HG02970 (cell line): ENCODE measurements around the gene PATL2.
"Not testable (repeated sequence)": the region's sequence is repeated elsewhere in the genome, so short reads cannot be mapped to it uniquely, and the experiment has no call there.

Source experiments
- ATAC-seq: cut with Tn5 transposase; IDR thresholded peaks from one replicate; pipeline ENCODE4 v1.9.1; 2021; ENCODE audit warnings: mild to moderate bottlenecking, moderate library complexity, moderate number of reproducible peaks; ENCODE audit not compliant: unreplicated experiment, low FRiP score

PATL2 gene

DNA sequence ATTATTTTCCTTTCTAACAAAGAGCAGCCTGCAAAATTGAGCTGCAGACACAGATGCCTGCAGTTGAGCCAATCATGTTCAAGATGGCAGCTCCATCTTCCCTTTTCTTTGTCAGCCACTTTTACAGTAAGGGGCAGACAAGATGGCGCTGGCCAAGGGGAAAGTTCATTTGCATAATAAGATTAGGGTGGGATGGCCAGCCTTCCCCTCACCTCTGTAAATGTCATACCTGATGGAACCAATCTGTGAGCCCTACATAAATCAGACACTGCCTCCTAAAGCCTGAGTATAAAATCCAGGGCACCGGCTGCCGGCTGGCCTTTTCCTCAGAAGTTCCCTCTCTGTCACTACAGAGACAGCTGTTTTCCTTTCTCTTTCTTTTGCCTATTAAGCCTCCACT is 15.8 kb downstream of the PATL2 start:
- no peak for ATAC-seq

DNA sequence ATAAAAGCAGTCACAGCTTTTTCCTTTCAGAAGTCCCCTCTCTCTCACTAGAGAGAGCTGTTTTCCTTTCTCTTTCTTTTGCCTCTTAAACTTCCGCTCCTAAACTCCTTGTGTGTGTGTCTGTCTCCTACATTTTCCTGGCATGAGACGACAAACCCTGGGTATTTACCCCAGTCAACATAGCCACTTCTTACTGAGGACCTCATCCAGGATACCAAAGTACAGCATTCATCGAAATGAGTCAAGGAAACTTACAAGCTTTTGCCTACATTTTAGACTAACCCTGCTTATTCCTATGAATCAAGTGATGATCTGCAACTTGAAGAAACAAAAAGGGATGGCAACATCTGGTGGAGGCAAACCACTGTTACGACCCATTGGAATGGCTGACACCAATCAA is 16.7 kb downstream of the PATL2 start:
- ATAC-seq: no peak

DNA sequence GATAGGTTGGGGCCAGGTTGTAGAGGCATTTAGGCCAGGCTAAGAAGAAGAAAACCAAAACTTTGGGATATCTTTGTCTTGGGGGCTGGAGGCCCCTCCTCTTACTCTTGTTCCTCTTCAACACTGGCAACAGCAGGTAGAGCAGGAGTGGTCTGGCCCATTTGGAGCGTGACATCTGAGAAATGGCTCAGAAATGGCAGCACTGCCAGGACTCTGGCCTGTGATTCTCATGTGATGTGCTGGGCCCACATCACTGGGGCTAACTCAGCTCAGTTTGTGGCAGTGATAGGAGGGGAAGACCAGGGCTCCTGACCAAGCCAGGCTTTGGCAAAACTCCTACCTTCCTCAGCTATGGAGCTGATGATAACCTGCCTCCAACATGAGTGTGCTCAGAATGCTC is 18.5 kb downstream of the PATL2 start:
- ATAC-seq: no peak

DNA sequence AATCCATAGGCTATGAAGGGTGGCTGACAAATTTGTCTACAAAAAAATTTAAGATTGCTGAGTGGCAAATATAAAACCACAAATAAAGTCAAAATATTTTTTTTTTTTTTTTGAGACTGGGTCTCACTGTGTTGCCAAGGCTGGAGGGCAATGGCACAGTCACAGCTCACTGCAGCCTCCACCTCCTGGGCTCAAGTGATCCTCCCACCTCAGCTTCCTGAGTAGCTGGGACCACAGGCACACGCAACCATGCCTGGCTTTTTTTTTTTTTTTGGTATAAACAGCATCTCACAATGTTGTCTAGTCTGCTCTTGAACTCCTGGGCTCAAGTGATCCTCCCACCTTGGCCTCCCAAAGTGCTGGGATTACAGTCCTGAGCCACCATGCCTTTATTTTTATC is 20.9 kb downstream of the PATL2 start:
- not testable (repeated sequence) for ATAC-seq

DNA sequence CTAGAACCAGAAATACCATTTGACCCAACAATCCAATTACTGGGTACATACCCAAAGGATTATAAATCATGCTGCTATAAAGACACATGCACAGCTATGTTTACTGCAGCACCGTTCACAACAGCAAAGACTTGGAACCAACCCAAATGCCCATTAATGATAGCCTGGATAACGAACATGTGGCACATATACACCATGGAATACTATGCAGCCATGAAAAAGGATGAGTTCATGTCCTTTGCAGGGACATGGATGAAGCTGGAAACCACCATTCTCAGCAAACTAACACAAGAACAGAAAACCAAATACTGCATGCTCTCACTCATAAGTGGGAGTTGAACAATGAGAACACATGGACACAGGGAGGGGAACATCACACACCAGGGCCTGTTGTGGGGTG is 21.8 kb downstream of the PATL2 start:
- ATAC-seq: not testable (repeated sequence)

DNA sequence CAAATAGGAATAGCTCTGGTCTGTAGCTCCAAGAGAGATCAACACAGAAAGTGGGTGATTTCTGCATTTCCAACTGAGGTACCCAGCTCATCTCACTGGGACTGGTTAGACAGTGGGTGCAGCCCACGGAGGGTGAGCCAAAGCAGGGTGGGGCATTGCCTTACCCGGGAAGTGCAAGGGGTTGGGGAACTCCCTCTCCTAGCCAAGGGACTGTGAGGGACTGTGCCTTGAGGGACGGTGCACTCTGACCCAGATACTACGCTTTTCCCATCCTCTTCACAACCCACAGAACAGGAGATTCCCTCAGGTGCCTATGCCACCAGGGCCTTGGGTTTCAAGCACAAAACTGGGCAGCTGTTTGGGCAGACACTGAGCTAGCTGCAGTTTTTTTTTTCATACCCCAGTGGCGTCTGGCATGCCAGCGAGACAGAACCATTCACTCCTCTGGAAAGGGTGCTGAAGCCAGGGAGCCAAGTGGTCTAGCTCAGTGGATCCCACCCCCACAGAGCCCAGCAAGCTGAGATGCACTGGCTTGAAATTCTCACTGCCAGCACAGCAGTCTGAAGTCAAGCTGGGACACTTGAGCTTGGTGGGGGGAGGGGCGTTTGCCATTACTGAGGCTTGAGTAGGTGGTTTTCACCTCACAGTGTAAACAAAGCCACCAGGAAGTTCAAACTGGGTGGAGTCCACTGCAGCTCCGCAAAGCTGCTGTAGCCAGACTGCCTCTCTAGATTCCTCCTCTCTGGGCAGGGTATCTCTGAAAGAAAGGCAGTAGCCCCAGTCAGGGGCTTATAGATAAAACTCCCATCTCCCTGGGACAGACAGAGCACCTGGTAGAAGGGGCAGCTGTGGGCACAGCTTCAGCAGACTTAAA is 28.1 kb downstream of the PATL2 start:
- ATAC-seq: not testable (repeated sequence)

DNA sequence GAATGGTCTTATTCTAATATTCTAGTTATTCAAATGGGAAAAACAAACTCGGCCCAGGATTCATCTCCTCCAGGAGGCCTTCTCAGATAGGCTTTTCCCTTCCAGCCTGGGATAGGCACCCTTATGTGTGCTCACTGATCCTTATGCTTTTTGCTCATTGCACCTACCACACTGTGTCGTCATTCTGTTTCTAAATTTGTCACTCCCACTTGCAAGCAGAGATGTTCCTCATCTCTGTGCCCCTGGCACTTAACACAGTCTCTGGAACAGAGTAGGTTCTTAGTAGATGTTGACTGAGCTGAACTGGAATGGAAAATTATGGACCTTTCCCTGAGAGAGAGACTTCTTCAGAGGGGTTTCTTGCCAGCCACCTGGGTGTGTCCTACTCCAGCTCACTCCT is 28.9 kb downstream of the PATL2 start:
- ATAC-seq: no peak

DNA sequence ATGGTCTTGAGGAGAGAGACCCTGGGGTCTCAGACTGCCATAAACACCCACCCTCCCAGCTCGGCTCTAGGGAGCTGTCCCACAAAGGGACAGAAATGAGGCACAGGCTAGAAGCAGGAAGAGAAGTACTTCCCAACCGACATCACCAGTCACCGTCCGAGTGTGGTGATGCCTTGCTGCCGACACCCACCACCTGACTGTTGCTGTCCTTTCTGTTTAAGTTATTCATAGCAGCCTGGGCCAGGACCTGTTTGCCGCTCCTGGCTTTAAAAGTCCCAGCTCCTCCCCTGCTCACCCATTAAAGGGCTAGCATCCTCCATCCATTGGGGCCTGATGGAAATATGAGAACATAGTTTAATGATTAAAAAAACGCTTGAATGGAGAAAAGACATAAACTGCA is 34.4 kb downstream of the PATL2 start:
- ATAC-seq: no peak

DNA sequence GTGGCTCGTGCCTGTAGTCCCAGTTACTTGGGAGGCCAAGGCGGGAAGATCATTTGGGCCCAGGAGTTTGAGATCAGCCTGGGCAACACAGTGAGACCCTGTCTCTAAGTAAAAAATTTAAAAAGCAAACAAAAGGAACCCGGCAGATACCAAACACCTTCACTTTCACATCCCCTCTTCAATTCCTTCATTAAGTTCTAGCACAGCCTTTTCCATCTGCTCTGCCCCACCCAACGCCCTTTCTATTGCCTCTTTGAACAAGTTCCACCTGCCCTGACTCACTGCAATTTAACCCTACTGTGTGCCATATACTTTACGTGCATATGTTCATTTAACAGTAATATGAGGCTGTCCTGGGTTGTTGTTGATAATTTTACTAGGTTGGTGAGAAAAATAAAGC is 35.2 kb downstream of the PATL2 start:
- no peak for ATAC-seq

DNA sequence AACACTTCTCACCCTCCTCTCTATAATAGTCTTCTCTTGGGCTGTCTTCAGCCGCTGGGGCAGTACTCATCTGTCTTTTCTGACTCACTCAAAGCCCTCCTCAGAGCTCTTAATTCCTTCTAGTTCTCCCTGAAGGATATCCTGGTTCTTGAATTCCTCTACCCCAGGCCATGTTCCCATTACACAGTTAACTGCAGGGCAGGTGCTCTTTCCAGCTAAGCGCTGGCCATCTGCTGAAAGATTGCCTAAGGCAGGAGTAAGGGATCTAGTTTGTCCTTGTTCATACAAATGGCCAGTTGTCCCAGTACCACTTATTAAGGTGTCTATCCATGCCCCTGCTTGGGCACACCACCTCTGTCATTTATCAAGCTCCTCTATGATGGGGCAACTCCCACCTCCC is 37.5 kb downstream of the PATL2 start:
- ATAC-seq: no peak

DNA sequence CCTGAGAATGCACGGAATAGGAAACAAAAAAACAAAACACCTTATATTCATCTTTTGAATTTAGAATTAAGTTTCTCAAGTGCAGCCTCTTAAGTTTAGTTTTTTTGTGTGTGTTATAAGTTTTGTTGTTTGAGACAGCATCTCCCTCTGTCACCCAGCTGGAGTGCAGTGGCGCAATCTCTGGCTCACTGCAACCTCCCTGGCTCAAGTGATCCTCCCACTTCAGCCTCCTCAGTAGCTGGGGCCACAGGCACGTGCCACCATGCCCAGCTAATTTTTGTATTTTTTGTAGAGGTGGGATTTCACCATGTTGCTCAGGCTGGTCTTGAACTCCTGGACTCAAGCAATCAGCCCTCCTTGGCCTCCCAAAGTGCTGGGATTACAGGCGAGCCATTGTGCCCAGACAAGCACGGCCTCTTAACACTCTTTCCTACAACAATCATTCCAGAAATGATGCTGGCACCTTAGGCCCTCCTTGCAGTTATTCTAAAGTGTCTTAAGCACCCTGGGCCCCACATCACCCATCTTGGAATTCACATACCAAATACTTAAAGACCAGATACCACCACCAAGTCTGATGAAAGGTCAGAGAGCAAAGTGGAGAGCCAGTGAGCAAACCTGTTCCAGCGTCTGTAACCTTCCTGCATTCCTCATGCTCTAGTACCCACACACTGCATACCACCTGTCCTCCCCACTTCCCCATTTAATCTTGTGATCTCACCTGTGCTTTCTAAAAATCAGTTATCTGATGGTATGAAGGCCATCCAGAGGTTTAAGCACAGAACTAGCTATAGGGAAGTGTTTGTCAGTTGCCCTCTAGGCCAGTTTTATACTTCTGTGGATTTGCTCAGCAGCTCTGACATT is 40.8 kb downstream of the PATL2 start:
- ATAC-seq: no peak

DNA sequence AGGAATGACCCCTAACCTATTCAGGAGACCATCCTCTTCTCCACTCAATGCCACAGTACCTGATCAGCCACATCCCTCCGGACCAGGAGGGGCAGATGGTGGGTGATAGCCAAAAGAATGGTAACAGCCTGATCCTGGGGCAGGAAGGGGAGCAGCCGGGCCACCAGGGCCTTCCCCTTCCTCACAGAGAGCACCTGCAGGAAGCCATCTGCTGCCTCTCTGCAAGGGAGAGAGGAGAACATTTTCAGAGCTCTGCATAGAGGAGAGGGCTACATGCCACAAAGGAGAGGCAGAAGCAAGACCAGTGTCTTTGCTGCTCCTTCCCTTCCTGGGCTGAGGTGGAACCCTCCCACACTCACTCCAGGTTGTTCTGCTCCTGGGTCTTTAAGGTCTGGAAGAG is 42.2 kb downstream of the PATL2 start:
- ATAC-seq: no peak

DNA sequence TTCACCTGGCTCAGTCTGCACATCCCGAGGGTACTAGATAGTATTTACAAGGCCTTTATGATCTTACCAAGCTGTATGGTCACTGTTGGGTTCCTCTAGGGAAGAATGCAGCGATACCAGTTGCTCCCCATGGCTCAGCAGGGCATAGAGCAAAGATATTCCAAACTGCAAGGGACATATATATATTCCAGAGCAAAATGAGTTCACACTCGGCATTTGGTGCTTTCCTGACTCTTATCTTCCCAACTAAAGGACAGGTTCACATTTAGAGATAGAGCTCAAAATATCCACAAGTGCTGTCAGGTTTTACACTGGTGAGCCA is 44.1 kb downstream of the PATL2 start:
- ATAC-seq: no peak

DNA sequence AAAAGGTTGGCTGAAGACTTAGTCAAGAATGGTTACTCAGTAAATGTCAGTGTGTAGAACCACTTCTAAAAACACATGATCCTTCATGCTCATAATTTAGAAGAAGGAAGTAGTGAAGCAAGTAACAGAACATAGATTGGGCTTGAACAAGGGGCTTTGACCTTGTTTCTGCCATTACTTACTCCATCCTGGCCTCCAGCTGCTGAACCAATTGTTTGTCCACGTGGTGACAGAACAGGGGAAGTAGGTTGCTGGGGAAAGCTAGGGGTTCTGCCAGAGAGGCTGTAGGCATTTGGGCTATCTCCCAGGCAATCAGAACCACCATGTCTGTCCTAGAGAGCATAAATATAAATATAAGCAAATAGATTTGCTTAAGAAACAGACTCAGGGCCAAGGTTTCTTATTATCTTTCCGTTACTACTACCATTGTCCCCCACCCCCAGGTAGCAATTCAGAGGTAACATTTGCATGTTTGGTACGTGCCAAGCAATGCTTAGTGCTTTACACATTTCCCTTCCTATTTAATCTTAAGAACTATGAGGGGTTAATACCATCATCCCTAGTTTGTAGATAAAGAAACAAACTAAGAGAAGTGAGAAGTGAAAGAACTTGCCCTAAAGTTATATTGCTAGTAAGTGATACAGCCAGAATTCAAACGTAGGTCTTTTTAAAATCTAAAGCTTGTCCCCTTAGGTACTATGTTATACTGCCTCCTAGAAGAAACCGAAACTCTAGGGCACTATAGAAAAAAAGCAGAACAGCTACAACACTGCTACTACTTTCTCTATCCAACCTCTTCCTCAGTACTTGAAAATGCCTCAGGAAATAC is 44.7 kb downstream of the PATL2 start:
- ATAC-seq: no peak

DNA sequence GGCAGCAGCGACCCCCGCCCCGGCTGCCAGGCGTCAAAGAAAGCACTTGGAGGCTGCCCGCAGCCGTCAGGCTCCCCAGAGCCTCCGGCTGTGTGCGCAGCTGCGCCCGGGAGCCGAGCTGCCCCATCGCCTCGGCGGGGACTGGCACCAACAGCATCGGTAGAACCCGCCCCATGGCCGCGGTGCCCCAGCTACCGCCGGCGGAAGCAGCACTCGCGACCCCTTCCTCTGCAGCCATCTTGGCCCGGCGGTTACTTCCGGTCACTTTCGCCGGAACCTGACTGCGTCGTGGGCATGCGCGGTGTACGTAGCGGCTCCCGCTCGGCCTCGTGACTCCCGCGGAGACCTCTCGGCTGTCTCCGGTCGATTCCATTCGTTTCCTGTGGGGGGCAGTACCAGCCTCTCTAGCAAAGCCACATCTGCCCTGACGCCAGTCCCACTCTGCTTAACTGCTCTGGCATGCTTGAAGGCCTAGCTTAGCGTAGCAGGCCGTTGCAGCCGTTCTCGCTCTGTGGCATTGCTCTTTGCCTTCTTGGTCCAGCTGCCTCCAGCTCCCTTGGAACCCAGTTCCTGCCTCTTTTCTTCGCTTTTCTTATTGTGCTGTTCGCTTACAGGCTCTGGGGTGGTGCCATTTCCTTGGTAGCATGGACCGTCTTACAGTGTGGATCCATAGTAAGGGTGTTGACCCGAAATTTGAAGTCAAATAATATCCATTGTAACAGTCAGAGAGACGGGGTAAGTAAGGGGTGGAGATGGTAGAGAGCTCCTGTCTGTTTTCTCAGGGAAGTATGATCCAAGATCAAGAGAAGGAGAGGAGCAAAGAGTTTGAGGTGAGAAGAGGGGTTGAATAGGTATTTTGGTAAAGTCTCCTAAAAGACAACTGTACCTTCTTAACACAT is 47.5 kb downstream of the PATL2 start, which contains the start of gene SPG11:
TSS of gene SPG11 (minus strand) at position 253 of the 899 bp plus-strand sequence. CDS start at position 238, 15 bp downstream.
- ATAC-seq: peak; percentile 81

DNA sequence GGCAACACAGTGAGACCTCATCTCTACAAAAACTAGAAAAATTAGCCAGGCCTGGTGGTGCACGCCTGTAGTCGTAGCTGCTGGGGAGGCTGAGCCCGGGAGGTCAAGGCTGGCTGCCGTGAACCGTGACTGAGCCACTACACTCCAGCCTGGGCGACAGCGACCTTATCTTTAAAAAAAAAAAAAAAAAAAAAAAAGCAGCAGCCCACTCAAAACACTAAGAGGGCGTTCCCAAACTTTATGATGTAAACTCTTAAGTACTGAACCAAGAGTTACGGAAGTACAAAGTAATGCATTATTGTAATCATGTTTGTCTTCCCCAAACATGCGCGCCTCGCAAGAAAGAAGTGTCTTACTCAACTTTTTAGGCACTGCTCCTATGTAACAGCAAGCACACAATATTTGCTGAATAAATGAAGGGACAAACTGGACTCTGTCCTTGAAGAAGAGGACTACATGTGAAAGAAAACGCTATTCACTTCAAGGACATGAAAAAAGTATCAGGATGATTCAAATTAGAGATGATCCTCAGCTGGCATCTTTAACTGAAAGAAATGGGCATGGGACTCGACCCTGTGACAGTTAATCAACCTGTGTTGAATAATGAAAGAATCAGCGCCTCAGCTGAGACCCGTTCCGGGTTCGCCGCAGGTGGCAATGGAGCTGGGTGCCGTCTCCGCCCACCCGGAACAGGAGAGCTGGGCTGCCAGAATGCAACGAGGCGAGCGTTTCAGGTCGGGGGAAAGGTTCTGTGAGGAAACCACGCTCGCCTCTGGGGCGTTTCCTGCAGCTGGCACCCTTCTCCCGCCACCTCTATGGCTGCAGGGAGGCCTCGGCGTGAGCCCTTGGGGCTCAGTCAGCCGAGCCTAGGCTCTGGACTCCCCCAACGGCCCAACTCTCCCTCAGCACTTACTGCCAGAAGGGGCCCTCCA is 48.4 kb downstream of the PATL2 start:
- ATAC-seq: peak; percentile 52

DNA sequence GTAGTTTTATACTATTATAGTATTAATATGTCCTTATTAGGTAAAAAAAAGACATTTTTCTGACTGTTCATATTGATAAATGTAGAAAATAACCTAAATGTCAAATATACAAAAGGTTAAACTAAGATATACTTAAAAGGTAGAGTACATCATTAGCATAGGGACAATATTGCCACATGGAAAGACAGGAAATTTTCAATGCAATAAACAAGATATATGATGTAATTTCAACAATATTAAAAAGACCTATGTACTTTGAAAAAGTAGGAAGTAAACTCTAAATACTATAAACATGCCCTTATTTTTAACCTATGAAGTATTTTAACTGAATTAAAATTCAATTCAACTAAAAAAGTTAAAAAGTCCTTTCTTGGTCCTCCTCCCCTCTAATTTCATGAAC is 49.5 kb downstream of the PATL2 start:
- no peak for ATAC-seq

DNA sequence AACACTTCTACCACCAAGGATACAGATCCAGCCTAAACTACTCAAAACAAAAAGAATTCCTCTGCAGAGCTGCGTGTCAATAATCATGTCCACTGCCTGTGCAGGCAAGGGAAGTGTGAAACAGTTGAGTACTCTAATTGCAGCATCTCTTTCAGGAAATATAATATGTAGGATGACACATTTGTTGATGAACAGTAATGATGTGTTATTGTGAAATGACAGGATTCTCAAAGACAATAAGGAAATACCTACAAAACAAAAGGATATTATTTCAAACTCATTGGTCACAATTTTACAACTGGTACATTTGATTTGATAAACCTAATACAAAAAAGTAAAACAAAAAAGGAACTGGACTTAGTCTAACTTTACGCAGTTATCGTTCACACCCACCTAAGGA is 52.1 kb downstream of the PATL2 start:
- ATAC-seq: no peak

DNA sequence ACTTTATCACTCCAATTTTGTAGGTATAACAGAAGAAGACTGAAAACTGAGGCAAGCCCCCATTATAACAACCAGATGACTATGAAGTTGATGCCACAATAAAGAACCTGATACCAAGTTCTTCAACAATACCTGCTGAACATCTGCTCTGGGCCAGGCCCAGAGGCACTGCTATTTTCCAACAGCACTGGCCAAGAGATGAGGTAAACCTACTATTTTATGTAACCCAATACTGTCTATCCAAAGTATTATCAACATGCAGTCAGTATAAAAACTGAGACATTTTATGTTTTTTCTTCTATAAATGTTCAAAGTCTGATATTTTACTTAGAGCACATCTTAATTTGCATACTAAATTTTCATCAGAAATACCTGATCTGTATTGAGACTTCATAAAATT is 53.7 kb downstream of the PATL2 start:
- ATAC-seq: no peak
